NK-92 (cell line): Measurements from ENCODE around the gene DIDO1.

Source experiments
- DNase-seq: peaks from one replicate; lab custom pipeline; 2025; ENCODE audit not compliant: unreplicated experiment; lab: John Stamatoyannopoulos, UW

The DIDO1 gene

GRCh38 chr20:62897666-62898065, 28.6 kb downstream of the DIDO1 start:
- DNase-seq: no peak

- DNase-seq: no peak
Observed at GRCh38 chr20:62896526-62896925, 29.8 kb downstream of the DIDO1 start.

- no peak for DNase-seq
Observed at GRCh38 chr20:62895539-62895938, 30.8 kb downstream of the DIDO1 start.

GRCh38 chr20:62894261-62894660, 32.0 kb downstream of the DIDO1 start:
- no peak for DNase-seq

- DNase-seq: no peak
Observed at GRCh38 chr20:62893700-62894099, 32.6 kb downstream of the DIDO1 start.

GRCh38 chr20:62892348-62893304, 33.7 kb downstream of the DIDO1 start:
- no peak for DNase-seq

GRCh38 chr20:62891111-62891510, 35.2 kb downstream of the DIDO1 start:
- DNase-seq: no peak

GRCh38 chr20:62890444-62890843, 35.9 kb downstream of the DIDO1 start:
- DNase-seq: no peak

- DNase-seq: no peak
Observed at GRCh38 chr20:62889871-62890270, 36.4 kb downstream of the DIDO1 start.

GRCh38 chr20:62889411-62889810, 36.9 kb downstream of the DIDO1 start:
- DNase-seq: no peak

- no peak for DNase-seq
Observed at GRCh38 chr20:62888910-62889309, 37.4 kb downstream of the DIDO1 start.

GRCh38 chr20:62888406-62888805, 37.9 kb downstream of the DIDO1 start:
- no peak for DNase-seq

- DNase-seq: no peak
Observed at GRCh38 chr20:62887860-62888239, 38.5 kb downstream of the DIDO1 start.

- DNase-seq: no peak
Observed at GRCh38 chr20:62887152-62887859, 39.0 kb downstream of the DIDO1 start.

- no peak for DNase-seq
Observed at GRCh38 chr20:62886709-62887058, 39.6 kb downstream of the DIDO1 start.

GRCh38 chr20:62885896-62886708, 40.2 kb downstream of the DIDO1 start:
- no peak for DNase-seq

GRCh38 chr20:62885046-62885895, 41.0 kb downstream of the DIDO1 start:
- no peak for DNase-seq

GRCh38 chr20:62884556-62884955, 41.7 kb downstream of the DIDO1 start:
- no peak for DNase-seq

- no peak for DNase-seq
Observed at GRCh38 chr20:62882426-62882825, 43.9 kb downstream of the DIDO1 start.

GRCh38 chr20:62881662-62882395, 44.5 kb downstream of the DIDO1 start:
- no peak for DNase-seq
